IPS-15b (cell line): ENCODE data around the gene CCDC73.
A peak's percentile ranks its signal among the peaks of the same experiment; 100 is the strongest.
"Not testable (repeated sequence)": the region's sequence is repeated elsewhere in the genome, so short reads cannot be mapped to it uniquely, and the experiment has no call there.

ENCODE experiments used
- H3K27me3 ChIP-seq: one replicate; pipeline ENCODE4 v1.6.1; 2013; ENCODE audit warnings: low read length; ENCODE audit not compliant: control insufficient read depth, insufficient read depth
- H3K36me3 ChIP-seq: one replicate; pipeline ENCODE4 v1.6.1; 2013; ENCODE audit warnings: low read length; ENCODE audit not compliant: control insufficient read depth, insufficient read depth
- H3K4me1 ChIP-seq: one replicate; pipeline ENCODE4 v1.6.1; 2013; ENCODE audit warnings: mild to moderate bottlenecking, low read length; ENCODE audit not compliant: control insufficient read depth, insufficient read depth
- H3K4me3 ChIP-seq: one replicate; pipeline ENCODE4 v1.5.1; 2013; ENCODE audit warnings: low read depth, low read length
- H3K9ac ChIP-seq: one replicate; pipeline ENCODE4 v1.6.1; 2013; ENCODE audit warnings: low read depth, mild to moderate bottlenecking, low read length
- H3K9me3 ChIP-seq: one replicate; pipeline ENCODE4 v1.6.1; 2013; ENCODE audit warnings: mild to moderate bottlenecking, low read length; ENCODE audit not compliant: control insufficient read depth, insufficient read depth

Gene CCDC73

GRCh38 chr11:32613500-32614151 lies 180.8 kb downstream of the CCDC73 start:
- Histone ChIP-seq H3K36me3 (peaks cover 1% of the 10 kb centered on the region), H3K9me3 (no peaks in the 10 kb centered on the region), H3K4me1 (no peaks in the 10 kb centered on the region), H3K9ac (no peak overlapping the region), H3K4me3 (no peak overlapping the region), H3K27me3 (no peaks in the 10 kb centered on the region)

GRCh38 chr11:32610797-32611352 lies 183.6 kb downstream of the CCDC73 start:
- no peaks in the 10 kb centered on the region for H3K27me3 ChIP-seq
- H3K9me3 ChIP-seq = peaks cover 3% of the 10 kb centered on the region
- H3K4me1 ChIP-seq = no peaks in the 10 kb centered on the region
- H3K36me3 ChIP-seq = peaks cover 3% of the 10 kb centered on the region
- no peak overlapping the region for H3K9ac ChIP-seq
- H3K4me3 ChIP-seq = no peak overlapping the region

GRCh38 chr11:32608826-32609225 lies 185.6 kb downstream of the CCDC73 start:
- H3K4me3 ChIP-seq, H3K27me3 ChIP-seq, H3K9ac ChIP-seq, H3K36me3 ChIP-seq, H3K4me1 ChIP-seq, H3K9me3 ChIP-seq: not testable (repeated sequence)

- no peaks in the 10 kb centered on the region for H3K27me3 ChIP-seq
- no peaks in the 10 kb centered on the region for H3K4me1 ChIP-seq
- no peak overlapping the region for H3K4me3 ChIP-seq
- H3K36me3 ChIP-seq = peaks cover 3% of the 10 kb centered on the region
- peaks cover 3% of the 10 kb centered on the region for H3K9me3 ChIP-seq
- H3K9ac ChIP-seq = no peak overlapping the region
These were observed 188.2 kb downstream of the CCDC73 start for GRCh38 chr11:32606220-32606619.

- no peak overlapping the region for H3K4me3 ChIP-seq
- H3K27me3 ChIP-seq = no peaks in the 10 kb centered on the region
- H3K9ac ChIP-seq = no peak overlapping the region
- H3K9me3 ChIP-seq = no peaks in the 10 kb centered on the region
- H3K4me1 ChIP-seq = peaks cover 5% of the 10 kb centered on the region
- peaks cover 3% of the 10 kb centered on the region for H3K36me3 ChIP-seq
These were observed 191.6 kb downstream of the CCDC73 start for GRCh38 chr11:32602657-32603415.

- Histone ChIP-seq H3K36me3 (peaks cover 20% of the 10 kb centered on the region), H3K4me3 (no peak overlapping the region), H3K4me1 (peaks cover 6% of the 10 kb centered on the region), H3K27me3 (no peaks in the 10 kb centered on the region), H3K9me3 (no peaks in the 10 kb centered on the region), H3K9ac (no peak overlapping the region)
These were observed 196.5 kb downstream of the CCDC73 start for GRCh38 chr11:32597921-32598320.

- H3K36me3 ChIP-seq = peaks cover 34% of the 10 kb centered on the region
- H3K4me3 ChIP-seq, H3K9ac ChIP-seq, H3K27me3 ChIP-seq, H3K9me3 ChIP-seq, H3K4me1 ChIP-seq: not testable (repeated sequence)
These were observed 198.3 kb downstream of the CCDC73 start for GRCh38 chr11:32596114-32596513.

GRCh38 chr11:32594272-32594671 lies 200.2 kb downstream of the CCDC73 start:
- H3K9me3 ChIP-seq = no peaks in the 10 kb centered on the region
- peaks cover 42% of the 10 kb centered on the region for H3K36me3 ChIP-seq
- H3K4me1 ChIP-seq = peaks cover 6% of the 10 kb centered on the region
- no peak overlapping the region for H3K4me3 ChIP-seq
- H3K9ac ChIP-seq = no peak overlapping the region
- no peaks in the 10 kb centered on the region for H3K27me3 ChIP-seq

GRCh38 chr11:32586576-32587190 lies 207.8 kb downstream of the CCDC73 start:
- Histone ChIP-seq H3K27me3 (no peaks in the 10 kb centered on the region), H3K9me3 (no peaks in the 10 kb centered on the region), H3K4me3 (no peak overlapping the region), H3K36me3 (peaks cover 16% of the 10 kb centered on the region), H3K9ac (no peak overlapping the region), H3K4me1 (peaks cover 5% of the 10 kb centered on the region)

GRCh38 chr11:32584921-32585320 lies 209.5 kb downstream of the CCDC73 start:
- Histone ChIP-seq H3K9ac (peak overlapping the region; percentile 38), H3K36me3 (peaks cover 6% of the 10 kb centered on the region)

GRCh38 chr11:32583459-32584271 lies 210.8 kb downstream of the CCDC73 start, which contains the start of gene EIF3M:
EIF3M (plus strand) TSS chr11:32583831; CDS start chr11:32583888, 57 bp downstream.
- Histone ChIP-seq H3K4me1 (peaks cover 5% of the 10 kb centered on the region), H3K36me3 (peaks cover 3% of the 10 kb centered on the region), H3K9ac (peak within 1 kb of the TSS; percentile 91), H3K9me3 (no peaks in the 10 kb centered on the region), H3K4me3 (peak within 1 kb of the TSS; percentile 88), H3K27me3 (no peaks in the 10 kb centered on the region)

More at GRCh38 chr11:32584921-32585320, 209.5 kb downstream of the CCDC73 start:
- Histone ChIP-seq H3K4me1 (peaks cover 5% of the 10 kb centered on the region), H3K9me3 (no peaks in the 10 kb centered on the region), H3K27me3 (no peaks in the 10 kb centered on the region), H3K4me3 (peak overlapping the region; percentile 88)
